PFSK-1 (cell line): Measurements from ENCODE around the gene MED28.

Experiments used
- FOXP2 ChIP-seq: optimal IDR thresholded peaks from 2 replicates; pipeline ENCODE3; 2011; ENCODE audit warnings: borderline replicate concordance, control low read depth, inconsistent platforms; ENCODE audit not compliant: insufficient read depth; ENCODE audit errors: extremely low read length, extremely low read depth
- POLR2AphosphoS5 ChIP-seq: IDR thresholded peaks from 2 replicates; pipeline ENCODE4 v1.6.1; 2012; ENCODE audit warnings: low read depth, mild to moderate bottlenecking, control low read depth, low read length, moderate library complexity
- SIN3A ChIP-seq: IDR thresholded peaks from 2 replicates; pipeline ENCODE4 v1.6.1; 2012; ENCODE audit warnings: mild to moderate bottlenecking, low read length, moderate library complexity, borderline replicate concordance; ENCODE audit not compliant: insufficient read depth

DNA sequence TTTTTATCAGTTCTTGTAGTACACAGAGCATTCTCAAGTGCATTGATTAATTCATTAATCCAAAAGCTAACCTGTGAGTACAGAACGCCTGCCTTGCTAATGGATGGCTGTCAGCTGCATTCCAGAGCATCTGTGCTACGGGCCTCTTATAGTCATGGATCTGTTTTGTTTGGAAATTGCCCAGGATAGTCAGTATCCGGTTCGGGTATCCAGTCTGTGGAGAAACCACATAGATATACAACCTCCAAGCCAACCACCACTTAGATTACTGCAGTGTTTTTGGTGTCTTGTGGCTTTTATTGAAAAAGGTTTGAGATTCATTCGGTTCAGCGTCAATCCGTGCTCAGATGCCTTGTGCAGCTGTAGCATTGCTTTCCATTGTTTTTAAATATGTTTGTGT lies 33.5 kb upstream of the MED28 start:
- TF ChIP-seq FOXP2 (no peak), POLR2AphosphoS5 (no peak), SIN3A (no peak)
